H9 (cell line): ENCODE measurements around the gene ABHD12. TPM values are rescaled to one million over a fixed set of nuclear protein-coding genes. Genes with fewer than 3 reads are reported as not detected.
A peak's percentile ranks its signal among the peaks of the same experiment; 100 is the strongest.

Experiments
- DNase-seq: peaks from one replicate; pipeline ENCODE4 v3.0.0-alpha.2; 2017
- H2AFZ ChIP-seq: one replicate; pipeline ENCODE4 v1.6.1; 2013; ENCODE audit warnings: mild to moderate bottlenecking, low read length, control low read depth, moderate library complexity
- H2AK5ac ChIP-seq: 2 replicates; pipeline ENCODE4 v1.6.1; 2013; ENCODE audit warnings: low read length, control low read depth, mixed read lengths; ENCODE audit not compliant: insufficient read length
- H2BK120ac ChIP-seq: one replicate; pipeline ENCODE4 v1.6.1; 2013; ENCODE audit warnings: low read depth, mild to moderate bottlenecking, low read length, control low read depth, inconsistent platforms; ENCODE audit not compliant: poor library complexity, severe bottlenecking
- H2BK12ac ChIP-seq: 2 replicates; pipeline ENCODE4 v1.6.1; 2013; ENCODE audit warnings: low read length, control low read depth, mixed read lengths, low read depth; ENCODE audit not compliant: insufficient read length
- H2BK15ac ChIP-seq: 2 replicates; pipeline ENCODE4 v1.6.1; 2013; ENCODE audit warnings: low read depth, low read length, control low read depth
- H2BK20ac ChIP-seq: one replicate; pipeline ENCODE4 v1.6.1; 2013; ENCODE audit warnings: low read depth, mild to moderate bottlenecking, low read length, control low read depth, inconsistent platforms; ENCODE audit not compliant: poor library complexity, severe bottlenecking
- H2BK5ac ChIP-seq: 2 replicates; pipeline ENCODE4 v1.6.1; 2013; ENCODE audit warnings: low read length, control low read depth, mixed read lengths; ENCODE audit not compliant: insufficient read length
- H3K14ac ChIP-seq: 2 replicates; pipeline ENCODE4 v1.6.1; 2013; ENCODE audit warnings: low read length, control low read depth; ENCODE audit not compliant: insufficient read depth
- H3K18ac ChIP-seq: 2 replicates; pipeline ENCODE4 v1.6.1; 2013; ENCODE audit warnings: low read depth, mild to moderate bottlenecking, mixed read lengths, low read length, control low read depth; ENCODE audit not compliant: insufficient read length
- H3K23ac ChIP-seq: 2 replicates; pipeline ENCODE4 v1.6.1; 2013; ENCODE audit warnings: low read length, control low read depth, mixed read lengths, low read depth; ENCODE audit not compliant: insufficient read length
- H3K23me2 ChIP-seq: 2 replicates; pipeline ENCODE4 v1.6.1; 2013; ENCODE audit warnings: low read depth, mild to moderate bottlenecking, mixed read lengths, low read length, control low read depth; ENCODE audit not compliant: insufficient read length, poor library complexity, severe bottlenecking
- H3K27ac ChIP-seq: 2 replicates; pipeline ENCODE4 v1.5.1; 2013; ENCODE audit warnings: low read length, control low read depth, mixed read lengths, low read depth; ENCODE audit not compliant: insufficient read length
- H3K27me3 ChIP-seq: 2 replicates; pipeline ENCODE4 v1.6.1; 2013; ENCODE audit warnings: low read length, control low read depth, inconsistent platforms; ENCODE audit not compliant: insufficient read depth
- H3K4ac ChIP-seq: 2 replicates; pipeline ENCODE4 v1.6.1; 2013; ENCODE audit warnings: low read depth, mild to moderate bottlenecking, control low read depth, inconsistent platforms, low read length, moderate library complexity
- H3K4me1 ChIP-seq: 2 replicates; pipeline ENCODE4 v1.6.1; 2013; ENCODE audit warnings: low read length, control low read depth, inconsistent platforms; ENCODE audit not compliant: insufficient read depth
- H3K4me2 ChIP-seq: 2 replicates; pipeline ENCODE4 v1.6.1; 2013; ENCODE audit warnings: low read length, control low read depth, mixed read lengths; ENCODE audit not compliant: insufficient read length, insufficient read depth
- H3K56ac ChIP-seq: 2 replicates; pipeline ENCODE4 v1.6.1; 2013; ENCODE audit warnings: low read depth, mild to moderate bottlenecking, mixed read lengths, low read length, control low read depth; ENCODE audit not compliant: insufficient read length
- H3K79me1 ChIP-seq: 2 replicates; pipeline ENCODE4 v1.6.1; 2013; ENCODE audit warnings: low read depth, mild to moderate bottlenecking, moderate library complexity, low read length, control low read depth, inconsistent platforms; ENCODE audit not compliant: insufficient read depth, poor library complexity, severe bottlenecking
- H3K79me2 ChIP-seq: 2 replicates; pipeline ENCODE4 v1.6.1; 2013; ENCODE audit warnings: low read length, control low read depth, inconsistent platforms; ENCODE audit not compliant: insufficient read depth
- H3K9ac ChIP-seq: 2 replicates; pipeline ENCODE4 v1.6.1; 2013; ENCODE audit warnings: low read length, control low read depth, mixed read lengths; ENCODE audit not compliant: insufficient read length; ENCODE audit errors: extremely low read depth
- H3K9me3 ChIP-seq: one replicate; pipeline ENCODE4 v1.6.1; 2013; ENCODE audit warnings: low read depth, low read length, inconsistent platforms; ENCODE audit not compliant: control insufficient read depth
- H3T11ph ChIP-seq: one replicate; pipeline ENCODE4 v1.6.1; 2013; ENCODE audit warnings: mild to moderate bottlenecking, low read length, control low read depth, inconsistent platforms
- H4K20me1 ChIP-seq: one replicate; pipeline ENCODE4 v1.6.1; 2013; ENCODE audit not compliant: control insufficient read depth, insufficient read length, insufficient read depth
- H4K5ac ChIP-seq: 2 replicates; pipeline ENCODE4 v1.6.1; 2013; ENCODE audit warnings: low read depth, mild to moderate bottlenecking, mixed read lengths, low read length, control low read depth; ENCODE audit not compliant: insufficient read length
- H4K8ac ChIP-seq: replicated peaks from 2 replicates; pipeline ENCODE4 v1.6.1; 2013; ENCODE audit warnings: low read length, control low read depth, mixed read lengths, low read depth; ENCODE audit not compliant: insufficient read length
- H4K91ac ChIP-seq: 2 replicates; pipeline ENCODE4 v1.6.1; 2013; ENCODE audit warnings: low read depth, mild to moderate bottlenecking, moderate library complexity, mixed read lengths, low read length, control low read depth; ENCODE audit not compliant: insufficient read length
- H3K27ac Mint-ChIP-seq, 3 experiments: 2 replicates in 2 of 3; 3 replicates in 1 of 3; pipeline ENCODE4 v1.8.0; 2020 to 2021; ENCODE audit warnings: mixed read lengths in 3 of 3, mild to moderate bottlenecking in 1 of 3, moderate library complexity in 1 of 3
- H3K27me3 Mint-ChIP-seq: 2 replicates; pipeline ENCODE4 v1.8.0; 2021; ENCODE audit warnings: low read depth, mild to moderate bottlenecking, moderate library complexity, mixed read lengths
- H3K36me3 Mint-ChIP-seq, 3 experiments: 2 replicates in 2 of 3; 3 replicates in 1 of 3; pipeline ENCODE4 v1.8.0; 2020 to 2021; ENCODE audit warnings: low read depth in 3 of 3, mixed read lengths in 3 of 3; ENCODE audit not compliant: insufficient read depth in 1 of 3
- H3K4me1 Mint-ChIP-seq, 2 experiments: 2 replicates each; pipeline ENCODE4 v1.8.0; 2020; ENCODE audit warnings: mixed read lengths in 2 of 2
- H3K4me3 Mint-ChIP-seq, 2 experiments: 2 replicates in 1 of 2; 3 replicates in 1 of 2; pipeline ENCODE4 v1.8.0; 2020 to 2021; ENCODE audit warnings: mild to moderate bottlenecking in 2 of 2, mixed read lengths in 2 of 2, moderate library complexity in 1 of 2
- H3K9me3 Mint-ChIP-seq, 2 experiments: 2 replicates in 1 of 2; 3 replicates in 1 of 2; pipeline ENCODE4 v1.8.0; 2020; ENCODE audit warnings: mild to moderate bottlenecking in 2 of 2, mixed read lengths in 2 of 2, moderate library complexity in 1 of 2
- CTCF ChIP-seq: fragments of 200-600 bp; sonication (generic); conservative IDR thresholded peaks from 3 replicates; pipeline ENCODE4 v1.8.0; 2021; ENCODE audit warnings: antibody characterized with exemption, mild to moderate bottlenecking
- WGBS: extraction: QIAGEN DNeasy Blood & Tissue Kit; methylation state at CpG from one replicate; pipeline ENCODE4 v1.1.7; 2013; ENCODE audit warnings: missing lambda C conversion rate, low lambda C conversion rate, mixed read lengths; ENCODE audit not compliant: insufficient read length; ENCODE audit errors: extremely low coverage; 5-methylcytosine and 5-hydroxymethylcytosine counted together
- total RNA-seq: library from RNA; stranded (reverse); gene quantifications from 2 replicates; pipeline ENCODE4 v1.2.1, GENCODE V29; 2021

The ABHD12 gene
- total RNA-seq, 1 experiment from 2014 or later: 54.4 TPM

- Histone ChIP-seq H3K27ac (no peak overlapping the region), H3K79me2 (no peaks in the 10 kb centered on the region), H3K56ac (no peak overlapping the region), H3K23me2 (no peaks in the 10 kb centered on the region), H2BK20ac (no peak overlapping the region), H4K8ac (no peak overlapping the region), H3K23ac (no peak overlapping the region), H2BK120ac (peak overlapping the region; percentile 65), H3K9ac (no peak overlapping the region), H3K79me1 (peaks cover 10% of the 10 kb centered on the region), H2AK5ac (no peak overlapping the region), H3K14ac (no peak overlapping the region; the same call in 1 of the 2 replicates), H4K91ac (no peak overlapping the region), H2BK12ac (no peak overlapping the region), H4K20me1 (no peaks in the 10 kb centered on the region), H3K27me3 (no peaks in the 10 kb centered on the region), H2BK15ac (0 out of 2 replicates have a peak overlapping the region, but pooled peaks have one; percentile 75), H3K4ac (no peak overlapping the region), H4K5ac (no peak overlapping the region), H3K18ac (no peak overlapping the region), H2BK5ac (no peak overlapping the region), H2AFZ (no peak overlapping the region), H3K4me1 (peaks cover 21% of the 10 kb centered on the region), H3K4me2 (no peak overlapping the region), H3T11ph (no peak overlapping the region), H3K9me3 (no peaks in the 10 kb centered on the region)
- no peak for DNase-seq
- WGBS: no CpG with 5 or more reads among the region's 10 CpGs
- TF ChIP-seq CTCF: no peak
- Mint-ChIP-seq H3K4me1 (peaks cover 49 to 51% of the 10 kb centered on the region in 2 experiments), H3K36me3 (peaks cover 7 to 9% (median 8%) of the 10 kb centered on the region in 3 experiments), H3K9me3 (peaks cover 0 to 7% of the 10 kb centered on the region in 2 experiments; a peak in 1 of 5 replicates), H3K27me3 (no peaks in the 10 kb centered on the region), H3K4me3 (no peak overlapping the region), H3K27ac (peak overlapping the region in 2 of 3 experiments; percentile 77 to 80; a peak in 4 of 7 replicates)
These were observed 29.9 kb downstream of the ABHD12 start for GRCh38 chr20:25360631-25361286.
